ENCODE data around the gene ZNF492. TPM values are rescaled to one million over a fixed set of nuclear protein-coding genes. Genes with fewer than 3 reads are reported as not detected.

The ZNF492 gene
- total and polyA plus RNA-seq, 2 donors (not counting 3 experiments of a cell fraction or from before 2014, with no cell fraction given) = not detected

DNA sequence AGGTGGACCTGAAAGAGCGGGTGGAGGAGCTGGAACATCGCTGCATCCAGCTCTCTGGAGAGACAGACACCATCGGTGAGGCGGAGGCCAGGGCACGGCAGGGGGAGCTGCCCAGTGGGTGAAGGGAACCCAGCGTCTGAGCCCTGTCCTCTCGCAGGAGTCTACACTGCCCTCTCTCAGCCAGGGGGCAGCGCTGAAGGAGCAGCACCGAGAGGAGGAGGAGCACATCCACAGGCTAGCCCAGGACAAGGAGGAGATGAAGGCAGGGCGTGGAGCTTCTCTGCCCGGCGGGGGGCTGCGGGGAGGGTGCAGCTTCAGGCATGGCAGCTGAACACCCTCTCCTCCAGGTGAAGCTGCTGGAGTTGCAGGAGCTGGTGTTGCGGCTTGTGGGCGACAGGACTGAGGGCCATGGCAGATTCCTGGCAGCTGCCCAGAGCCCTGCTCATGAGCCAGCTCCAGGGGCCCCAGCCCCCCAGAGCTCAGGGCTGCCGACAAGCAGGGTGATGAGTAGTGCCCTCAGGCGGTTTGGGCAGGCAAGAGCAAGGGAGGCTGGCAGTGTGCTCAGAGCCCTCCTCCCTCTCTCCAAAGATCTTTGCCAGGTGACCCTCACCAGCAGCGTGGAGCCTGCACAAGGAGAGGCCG, 31.4 kb upstream of the ZNF492 start:
- CTCF ChIA-PET = no interaction called here
- Histone ChIP-seq H3K9ac (replicated peaks; ENCODE audit: extremely low read depth, insufficient read depth, low read length) (no peak overlapping the region), H3K4me2 (ENCODE audit: insufficient read depth, low read length) (no peak overlapping the region), H3K9me1 (replicated peaks; ENCODE audit: control insufficient read depth, extremely low read depth, insufficient read depth, low read length) (no peaks in the 10 kb centered on the region), H3K27ac (ENCODE audit: insufficient read depth, low read depth, low read length) (no peak overlapping the region), H2AFZ (ENCODE audit: low read depth, low read length) (no peak overlapping the region), H3K36me3 (ENCODE audit: control insufficient read depth in 2 of 2, extremely low read depth in 1 of 2, insufficient read depth in 2 of 2, low read length in 2 of 2) (no peaks in the 10 kb centered on the region), H3K79me2 (ENCODE audit: control insufficient read depth, insufficient read depth, low read length) (no peaks in the 10 kb centered on the region), H4K20me1 (replicated peaks; ENCODE audit: control insufficient read depth, extremely low read depth, insufficient read depth, low read length) (no peaks in the 10 kb centered on the region), H3K27me3 (ENCODE audit: control insufficient read depth in 2 of 2, insufficient read depth in 2 of 2, low read length in 2 of 2) (no peaks in the 10 kb centered on the region), H3K4me3 (replicated peaks in 1 of 3; ENCODE audit: insufficient read depth in 1 of 3, low read depth in 1 of 3, low read length in 3 of 3) (no peak overlapping the region), H3K9me3 (replicated peaks; ENCODE audit: control insufficient read depth, insufficient read depth, low read length) (peaks cover 5% of the 10 kb centered on the region), H3K4me1 (ENCODE audit: control insufficient read depth, extremely low read depth, insufficient read depth, low read length) (no peaks in the 10 kb centered on the region)
- BruUV-seq (replicated peaks) = no TSS peak
- POLR2A ChIA-PET = no interaction called here
- DNase-seq (ENCODE audit: low read depth, low spot score) = no peak
- TF ChIP-seq JUN (IDR thresholded peaks at IDR 0.05; ENCODE audit: borderline replicate concordance, insufficient read depth, insufficient read length, low read depth) = no peak
- no peak for TF ChIP-seq MYC (IDR thresholded peaks at IDR 0.05; ENCODE audit: low read depth, low read length)
- TF ChIP-seq EZH2 (IDR thresholded peaks at IDR 0.05; ENCODE audit: borderline replicate concordance, low read depth, low read length, severe bottlenecking) = no peak
- intact Hi-C loops (cut with micrococcal nuclease) = no loop called here
- dilution Hi-C loops (cut with MboI; ENCODE audit: extremely low pct_ligation_motif_present, low sequenced_read_pairs) = no loop called here
- FAIRE-seq = no peak

GRCh38 chr19:22603518-22604440, 30.3 kb upstream of the ZNF492 start:
- no peak overlapping the region for H3K4me3 ChIP-seq (replicated peaks in 1 of 3; ENCODE audit: insufficient read depth in 1 of 3, low read depth in 1 of 3, low read length in 3 of 3)
- no peaks in the 10 kb centered on the region for H3K36me3 ChIP-seq (ENCODE audit: control insufficient read depth in 2 of 2, extremely low read depth in 1 of 2, insufficient read depth in 2 of 2, low read length in 2 of 2)
- H3K4me2 ChIP-seq (ENCODE audit: insufficient read depth, low read length) = no peak overlapping the region
- POLR2A ChIA-PET = no interaction called here
- BruUV-seq (replicated peaks) = no TSS peak
- dilution Hi-C loops (cut with MboI; ENCODE audit: extremely low pct_ligation_motif_present, low sequenced_read_pairs) = no loop called here
- CTCF ChIA-PET = no interaction called here
- H3K9ac ChIP-seq (replicated peaks; ENCODE audit: extremely low read depth, insufficient read depth, low read length) = no peak overlapping the region
- no peak for FAIRE-seq
- H3K4me1 ChIP-seq (ENCODE audit: control insufficient read depth, extremely low read depth, insufficient read depth, low read length) = no peaks in the 10 kb centered on the region
- no peak for DNase-seq (ENCODE audit: low read depth, low spot score)
- H3K79me2 ChIP-seq (ENCODE audit: control insufficient read depth, insufficient read depth, low read length) = no peaks in the 10 kb centered on the region
- no peak for TF ChIP-seq MYC (IDR thresholded peaks at IDR 0.05; ENCODE audit: low read depth, low read length)
- no peak for TF ChIP-seq JUN (IDR thresholded peaks at IDR 0.05; ENCODE audit: borderline replicate concordance, insufficient read depth, insufficient read length, low read depth)
- TF ChIP-seq POLR2AphosphoS5 (IDR thresholded peaks at IDR 0.05; ENCODE audit: insufficient read depth, low read depth, low read length) = no peak
- H3K27ac ChIP-seq (ENCODE audit: insufficient read depth, low read depth, low read length) = no peak overlapping the region
- H3K9me1 ChIP-seq (replicated peaks; ENCODE audit: control insufficient read depth, extremely low read depth, insufficient read depth, low read length) = no peaks in the 10 kb centered on the region
- intact Hi-C loops (cut with micrococcal nuclease) = no loop called here
- no peak overlapping the region for H2AFZ ChIP-seq (ENCODE audit: low read depth, low read length)
- peaks cover 5% of the 10 kb centered on the region for H3K9me3 ChIP-seq (replicated peaks; ENCODE audit: control insufficient read depth, insufficient read depth, low read length)
- no peaks in the 10 kb centered on the region for H4K20me1 ChIP-seq (replicated peaks; ENCODE audit: control insufficient read depth, extremely low read depth, insufficient read depth, low read length)
- H3K27me3 ChIP-seq (ENCODE audit: control insufficient read depth in 2 of 2, insufficient read depth in 2 of 2, low read length in 2 of 2) = no peaks in the 10 kb centered on the region
